Measurements from ENCODE around the gene GRIA4.
A peak's percentile ranks its signal among the peaks of the same experiment; 100 is the strongest.

GRIA4 gene

DNA sequence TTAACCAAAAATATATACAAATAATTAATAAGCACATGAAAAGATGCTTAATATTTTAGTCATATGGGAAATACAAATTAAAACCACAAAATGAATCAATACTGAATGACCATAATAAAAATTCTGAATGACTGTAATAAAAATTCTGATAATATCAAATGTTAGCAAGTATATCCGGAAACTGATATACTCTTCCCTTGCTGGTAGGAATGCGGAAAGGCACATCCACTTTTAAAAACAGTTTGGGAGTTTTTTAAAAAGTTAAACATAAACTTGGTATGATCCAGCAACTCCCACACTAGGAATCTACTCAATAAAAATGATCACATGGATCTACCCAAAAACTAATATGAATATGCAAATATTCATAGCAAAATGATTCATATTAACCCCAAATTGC lies 30.8 kb upstream of the GRIA4 start:
- H3K36me3 ChIP-seq (ENCODE audit: control insufficient read depth in 1 of 2, insufficient read depth in 2 of 2, low read depth in 1 of 2, low read length in 2 of 2) = no peaks in the 10 kb centered on the region
- H3K14ac ChIP-seq (ENCODE audit: low read length in 2 of 2) = no peak overlapping the region
- H3K4ac ChIP-seq (ENCODE audit: low read depth in 1 of 2, low read length in 2 of 2) = no peak overlapping the region
- H3K9me3 ChIP-seq (ENCODE audit: control insufficient read depth, low read length) = no peaks in the 10 kb centered on the region
- no peak overlapping the region for H3K4me2 ChIP-seq (ENCODE audit: low read length, poor library complexity, severe bottlenecking)
- WGBS = 100% methylated on average over 2 of the region's 2 CpGs
- H3K9ac ChIP-seq (ENCODE audit: low read length) = no peak overlapping the region
- no peaks in the 10 kb centered on the region for H3K79me1 ChIP-seq (replicated peaks; ENCODE audit: low read length, poor library complexity, severe bottlenecking)
- no peak overlapping the region for H2AFZ ChIP-seq (ENCODE audit: low read depth, low read length)
- no peak overlapping the region for H2AK5ac ChIP-seq (ENCODE audit: low read length, severe bottlenecking)
- H2BK15ac ChIP-seq (ENCODE audit: low read depth, poor library complexity, severe bottlenecking) = no peak overlapping the region
- no peaks in the 10 kb centered on the region for H3K27me3 ChIP-seq (ENCODE audit: control insufficient read depth in 1 of 2, insufficient read depth in 1 of 2, low read length in 2 of 2)
- H2BK5ac ChIP-seq (ENCODE audit: low read depth, low read length, poor library complexity, severe bottlenecking) = no peak overlapping the region
- H2BK120ac ChIP-seq (ENCODE audit: low read depth, low read length) = no peak overlapping the region
- no peak overlapping the region for H3K4me3 ChIP-seq (ENCODE audit: insufficient read depth in 1 of 2, low read depth in 1 of 2, low read length in 2 of 2)
- no peak overlapping the region for H4K91ac ChIP-seq (ENCODE audit: low read length)
- H3K27ac ChIP-seq (ENCODE audit: low read length, poor library complexity, severe bottlenecking) = no peak overlapping the region
- H3K18ac ChIP-seq (ENCODE audit: low read depth in 1 of 2, low read length in 2 of 2) = no peak overlapping the region
- H2BK12ac ChIP-seq (ENCODE audit: low read length in 2 of 2) = no peak overlapping the region
- no peak overlapping the region for H3K23ac ChIP-seq (ENCODE audit: low read length in 2 of 2)
- H4K8ac ChIP-seq (ENCODE audit: low read length) = no peak overlapping the region
- no peak for DNase-seq
- no peaks in the 10 kb centered on the region for H3K4me1 ChIP-seq (ENCODE audit: control insufficient read depth, insufficient read depth, low read depth, low read length)

DNA sequence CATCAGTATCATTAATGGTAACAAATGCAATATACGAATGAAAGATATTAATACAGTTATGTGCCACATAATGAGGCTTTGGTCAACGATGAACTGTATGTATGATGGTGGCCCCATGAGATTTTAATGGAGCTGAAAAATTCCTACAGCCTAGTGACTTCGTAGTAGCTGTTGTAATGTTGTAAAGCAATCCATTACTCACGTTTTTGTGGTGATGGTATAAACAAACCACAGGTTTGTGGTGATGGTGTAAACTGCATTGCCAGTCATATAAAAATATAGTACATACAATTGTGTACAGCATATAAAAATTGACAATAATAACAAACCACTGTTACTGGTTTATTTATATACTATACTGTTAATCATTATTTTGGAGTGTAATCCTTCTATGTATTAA lies 27.4 kb upstream of the GRIA4 start:
- Histone ChIP-seq H2BK120ac (ENCODE audit: low read depth, low read length) (no peak overlapping the region), H4K8ac (ENCODE audit: low read length) (no peak overlapping the region), H2AK5ac (ENCODE audit: low read length, severe bottlenecking) (no peak overlapping the region), H3K79me1 (replicated peaks; ENCODE audit: low read length, poor library complexity, severe bottlenecking) (no peaks in the 10 kb centered on the region), H3K23ac (ENCODE audit: low read length in 2 of 2) (no peak overlapping the region), H3K9ac (ENCODE audit: low read length) (no peak overlapping the region), H3K4me2 (ENCODE audit: low read length, poor library complexity, severe bottlenecking) (no peak overlapping the region), H3K9me3 (ENCODE audit: control insufficient read depth, low read length) (no peaks in the 10 kb centered on the region), H4K91ac (ENCODE audit: low read length) (no peak overlapping the region), H3K4me3 (ENCODE audit: insufficient read depth in 1 of 2, low read depth in 1 of 2, low read length in 2 of 2) (no peak overlapping the region), H3K18ac (ENCODE audit: low read depth in 1 of 2, low read length in 2 of 2) (no peak overlapping the region), H3K27me3 (ENCODE audit: control insufficient read depth in 1 of 2, insufficient read depth in 1 of 2, low read length in 2 of 2) (no peaks in the 10 kb centered on the region), H3K4ac (ENCODE audit: low read depth in 1 of 2, low read length in 2 of 2) (no peak overlapping the region), H2AFZ (ENCODE audit: low read depth, low read length) (no peak overlapping the region), H3K36me3 (ENCODE audit: control insufficient read depth in 1 of 2, insufficient read depth in 2 of 2, low read depth in 1 of 2, low read length in 2 of 2) (no peaks in the 10 kb centered on the region), H3K14ac (ENCODE audit: low read length in 2 of 2) (no peak overlapping the region), H2BK12ac (ENCODE audit: low read length in 2 of 2) (no peak overlapping the region), H3K27ac (ENCODE audit: low read length, poor library complexity, severe bottlenecking) (no peak overlapping the region), H2BK5ac (ENCODE audit: low read depth, low read length, poor library complexity, severe bottlenecking) (no peak overlapping the region), H3K4me1 (ENCODE audit: control insufficient read depth, insufficient read depth, low read depth, low read length) (no peaks in the 10 kb centered on the region), H2BK15ac (ENCODE audit: low read depth, poor library complexity, severe bottlenecking) (no peak overlapping the region)
- WGBS = 62% methylated on average over 3 of the region's 4 CpGs
- DNase-seq = peak; percentile 35

DNA sequence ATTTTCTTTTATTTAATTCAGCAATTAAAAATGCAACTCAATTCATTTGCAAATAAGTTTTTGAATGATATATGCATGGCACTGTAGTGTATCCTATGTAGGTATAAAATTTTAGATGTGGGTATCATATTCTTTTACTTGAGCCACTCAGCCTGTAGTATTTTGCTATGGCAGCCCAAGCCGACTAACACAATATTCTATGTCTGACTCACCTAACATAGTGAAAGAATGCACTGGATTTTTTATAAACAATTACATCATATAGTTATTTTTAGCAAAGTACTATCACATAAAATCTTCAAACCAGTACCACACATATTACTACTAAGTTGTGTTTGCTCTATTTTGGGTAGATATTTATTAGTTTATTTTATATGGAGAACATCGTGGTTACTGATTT lies 21.9 kb upstream of the GRIA4 start:
- Histone ChIP-seq H3K27me3 (ENCODE audit: control insufficient read depth in 1 of 2, insufficient read depth in 1 of 2, low read length in 2 of 2) (no peaks in the 10 kb centered on the region), H4K8ac (ENCODE audit: low read length) (no peak overlapping the region), H3K4ac (ENCODE audit: low read depth in 1 of 2, low read length in 2 of 2) (no peak overlapping the region), H2BK5ac (ENCODE audit: low read depth, low read length, poor library complexity, severe bottlenecking) (no peak overlapping the region), H4K91ac (ENCODE audit: low read length) (no peak overlapping the region), H2AFZ (ENCODE audit: low read depth, low read length) (no peak overlapping the region), H3K18ac (ENCODE audit: low read depth in 1 of 2, low read length in 2 of 2) (no peak overlapping the region), H2BK120ac (ENCODE audit: low read depth, low read length) (no peak overlapping the region), H2BK12ac (ENCODE audit: low read length in 2 of 2) (no peak overlapping the region), H3K4me2 (ENCODE audit: low read length, poor library complexity, severe bottlenecking) (no peak overlapping the region), H3K4me3 (ENCODE audit: insufficient read depth in 1 of 2, low read depth in 1 of 2, low read length in 2 of 2) (no peak overlapping the region), H3K4me1 (ENCODE audit: control insufficient read depth, insufficient read depth, low read depth, low read length) (no peaks in the 10 kb centered on the region), H3K27ac (ENCODE audit: low read length, poor library complexity, severe bottlenecking) (no peak overlapping the region), H2AK5ac (ENCODE audit: low read length, severe bottlenecking) (no peak overlapping the region), H2BK15ac (ENCODE audit: low read depth, poor library complexity, severe bottlenecking) (no peak overlapping the region), H3K23ac (ENCODE audit: low read length in 2 of 2) (no peak overlapping the region), H3K9me3 (ENCODE audit: control insufficient read depth, low read length) (no peaks in the 10 kb centered on the region), H3K14ac (ENCODE audit: low read length in 2 of 2) (no peak overlapping the region), H3K79me1 (replicated peaks; ENCODE audit: low read length, poor library complexity, severe bottlenecking) (no peaks in the 10 kb centered on the region), H3K36me3 (ENCODE audit: control insufficient read depth in 1 of 2, insufficient read depth in 2 of 2, low read depth in 1 of 2, low read length in 2 of 2) (no peaks in the 10 kb centered on the region), H3K9ac (ENCODE audit: low read length) (no peak overlapping the region)
- 83% methylated on average over 1 of the region's 2 CpGs for WGBS
- DNase-seq = peak; percentile 77

DNA sequence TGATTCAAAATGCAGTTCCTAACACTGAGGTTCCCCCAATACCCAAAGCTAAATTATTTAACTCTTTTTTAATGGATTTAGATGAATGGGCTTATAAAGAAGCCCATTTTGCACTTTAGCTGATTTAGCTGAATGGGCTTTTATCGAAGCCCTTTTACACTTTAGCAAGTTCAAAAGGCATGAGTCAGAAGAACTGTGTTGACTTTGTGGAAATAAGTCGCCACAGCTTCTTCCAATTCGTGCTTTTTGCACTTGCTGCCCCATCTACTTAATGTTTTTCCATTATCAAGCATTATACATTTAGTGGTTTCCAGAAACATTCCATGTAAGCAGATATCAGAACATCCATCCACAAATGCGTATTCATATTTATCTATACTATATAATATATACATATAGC lies 20.5 kb upstream of the GRIA4 start:
- Histone ChIP-seq H2BK12ac (ENCODE audit: low read length in 2 of 2) (no peak overlapping the region), H2AK5ac (ENCODE audit: low read length, severe bottlenecking) (no peak overlapping the region), H3K36me3 (ENCODE audit: control insufficient read depth in 1 of 2, insufficient read depth in 2 of 2, low read depth in 1 of 2, low read length in 2 of 2) (no peaks in the 10 kb centered on the region), H3K9ac (ENCODE audit: low read length) (no peak overlapping the region), H2BK120ac (ENCODE audit: low read depth, low read length) (no peak overlapping the region), H3K18ac (ENCODE audit: low read depth in 1 of 2, low read length in 2 of 2) (no peak overlapping the region), H3K4me2 (ENCODE audit: low read length, poor library complexity, severe bottlenecking) (no peak overlapping the region), H3K79me1 (replicated peaks; ENCODE audit: low read length, poor library complexity, severe bottlenecking) (no peaks in the 10 kb centered on the region), H3K27ac (ENCODE audit: low read length, poor library complexity, severe bottlenecking) (no peak overlapping the region), H3K4me1 (ENCODE audit: control insufficient read depth, insufficient read depth, low read depth, low read length) (no peaks in the 10 kb centered on the region), H3K27me3 (ENCODE audit: control insufficient read depth in 1 of 2, insufficient read depth in 1 of 2, low read length in 2 of 2) (no peaks in the 10 kb centered on the region), H3K4me3 (ENCODE audit: insufficient read depth in 1 of 2, low read depth in 1 of 2, low read length in 2 of 2) (no peak overlapping the region), H2BK15ac (ENCODE audit: low read depth, poor library complexity, severe bottlenecking) (no peak overlapping the region), H3K14ac (ENCODE audit: low read length in 2 of 2) (no peak overlapping the region), H4K8ac (ENCODE audit: low read length) (no peak overlapping the region), H2AFZ (ENCODE audit: low read depth, low read length) (no peak overlapping the region), H3K4ac (ENCODE audit: low read depth in 1 of 2, low read length in 2 of 2) (no peak overlapping the region), H2BK5ac (ENCODE audit: low read depth, low read length, poor library complexity, severe bottlenecking) (no peak overlapping the region), H3K23ac (ENCODE audit: low read length in 2 of 2) (no peak overlapping the region), H4K91ac (ENCODE audit: low read length) (no peak overlapping the region), H3K9me3 (ENCODE audit: control insufficient read depth, low read length) (no peaks in the 10 kb centered on the region)
- peak; percentile 39 for DNase-seq
- 54% methylated on average over 3 of the region's 4 CpGs for WGBS
